HG03439 (cell line): ENCODE results near the gene HBE1.
"Not testable (repeated sequence)": the region's sequence is repeated elsewhere in the genome, so short reads cannot be mapped to it uniquely, and the experiment has no call there.

Experiments
- ATAC-seq: cut with Tn5 transposase; IDR thresholded peaks from one replicate; pipeline ENCODE4 v1.9.1; 2021; ENCODE audit warnings: mild to moderate bottlenecking, moderate library complexity; ENCODE audit not compliant: unreplicated experiment

HBE1 gene

DNA sequence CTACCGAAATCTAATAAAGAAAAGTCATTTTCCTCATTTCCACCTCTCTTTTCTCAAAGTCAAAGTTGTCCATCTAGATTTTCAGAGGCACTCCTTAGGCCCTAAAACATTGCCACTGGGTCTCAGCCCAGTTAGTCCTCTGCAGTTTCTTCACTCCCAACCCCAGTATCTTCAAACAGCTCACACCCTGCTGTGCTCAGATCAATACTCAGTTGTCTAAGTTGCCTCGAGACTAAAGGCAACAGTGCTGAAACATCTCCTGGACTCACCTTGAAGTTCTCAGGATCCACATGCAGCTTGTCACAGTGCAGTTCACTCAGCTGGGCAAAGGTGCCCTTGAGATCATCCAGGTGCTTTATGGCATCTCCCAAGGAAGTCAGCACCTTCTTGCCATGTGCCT, 15.7 kb downstream of the HBE1 start:
- not testable (repeated sequence) for ATAC-seq

DNA sequence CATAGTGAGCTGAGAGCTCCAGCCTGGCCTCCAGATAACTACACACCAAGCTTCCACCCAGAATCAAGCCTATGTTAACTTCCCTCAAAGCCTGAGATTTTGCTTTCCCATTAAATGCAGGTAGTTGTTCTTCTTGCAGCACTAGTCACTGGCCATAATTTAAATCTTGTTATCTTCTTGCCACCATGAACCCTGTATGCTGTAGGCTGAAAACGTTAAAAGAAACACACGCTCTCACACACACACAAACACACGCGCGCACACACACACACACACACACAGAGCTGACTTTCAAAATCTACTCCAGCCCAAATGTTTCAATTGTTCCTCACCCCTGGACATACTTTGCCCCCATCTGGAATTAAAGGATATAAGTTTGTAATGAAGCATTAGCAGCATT, 16.3 kb downstream of the HBE1 start:
- ATAC-seq: not testable (repeated sequence)

- ATAC-seq: no peak
Observed at GRCh38 chr11:5252919-5253265, 16.9 kb downstream of the HBE1 start.

- ATAC-seq: no peak
Observed at GRCh38 chr11:5252192-5252918, 17.4 kb downstream of the HBE1 start.

DNA sequence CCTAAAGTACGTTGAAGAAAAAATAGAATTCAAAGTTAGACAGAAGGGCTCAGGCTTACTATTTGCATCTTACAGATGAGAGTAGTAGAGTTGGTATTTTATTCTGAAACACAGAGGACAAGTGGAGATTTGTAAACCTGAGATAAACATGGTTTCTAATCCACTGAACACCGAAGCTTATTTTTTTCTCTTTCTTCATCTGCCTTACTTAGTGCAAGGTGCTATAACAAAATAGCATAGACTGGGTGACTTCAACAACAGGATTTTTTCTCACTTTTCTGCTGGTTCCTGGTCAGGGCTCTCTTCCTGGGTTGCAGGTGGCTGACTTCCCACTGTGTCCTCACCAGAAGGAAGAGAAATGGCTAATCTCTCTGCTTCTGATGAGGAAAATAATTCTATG, 18.0 kb downstream of the HBE1 start:
- no peak for ATAC-seq

DNA sequence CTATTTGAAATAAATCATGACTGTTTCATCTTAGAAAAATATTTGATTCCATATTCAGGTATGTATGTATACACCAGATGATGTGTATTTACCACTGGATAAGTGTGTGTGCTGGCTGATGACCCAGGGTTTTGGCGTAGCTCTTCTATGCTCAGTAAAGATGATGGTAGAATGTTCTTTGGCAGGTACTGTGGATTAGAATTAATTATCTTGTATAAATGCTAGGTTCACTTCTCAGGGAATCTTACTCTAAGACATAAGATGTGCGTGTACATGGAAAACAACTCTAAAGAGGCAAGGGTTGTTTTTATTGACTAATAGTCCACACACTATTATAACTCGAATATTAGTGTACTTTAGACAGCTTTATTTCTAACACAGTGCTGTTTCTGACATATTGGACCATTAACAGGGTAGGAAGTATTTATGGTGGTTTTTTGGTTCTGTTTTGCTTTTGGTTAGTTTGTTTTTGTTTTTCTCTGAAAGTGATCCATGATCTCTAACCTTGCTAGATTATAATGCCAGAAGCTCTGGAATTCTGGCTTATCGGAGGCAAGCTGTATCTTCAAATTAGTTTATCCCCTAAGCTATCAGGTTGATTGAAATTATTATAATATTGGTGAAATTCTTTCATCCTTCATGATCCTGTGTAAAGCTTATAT, 19.1 kb downstream of the HBE1 start:
- no peak for ATAC-seq

- ATAC-seq: not testable (repeated sequence)
Observed at GRCh38 chr11:5249807-5250396, 19.8 kb downstream of the HBE1 start, which contains the start of gene HBG1. TSS of gene HBG1 (minus strand) at chr11:5249857. CDS start at chr11:5249804, 53 bp downstream.

DNA sequence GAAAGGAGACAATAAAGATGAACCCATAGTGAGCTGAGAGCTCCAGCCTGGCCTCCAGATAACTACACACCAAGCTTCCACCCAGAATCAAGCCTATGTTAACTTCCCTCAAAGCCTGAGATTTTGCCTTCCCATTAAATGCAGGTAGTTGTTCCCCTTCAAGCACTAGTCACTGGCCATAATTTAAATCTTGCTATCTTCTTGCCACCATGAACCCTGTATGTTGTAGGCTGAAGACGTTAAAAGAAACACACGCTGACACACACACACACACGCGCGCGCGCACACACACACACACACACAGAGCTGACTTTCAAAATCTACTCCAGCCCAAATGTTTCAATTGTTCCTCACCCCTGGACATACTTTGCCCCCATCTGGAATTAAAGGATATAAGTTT, 21.2 kb downstream of the HBE1 start:
- not testable (repeated sequence) for ATAC-seq

DNA sequence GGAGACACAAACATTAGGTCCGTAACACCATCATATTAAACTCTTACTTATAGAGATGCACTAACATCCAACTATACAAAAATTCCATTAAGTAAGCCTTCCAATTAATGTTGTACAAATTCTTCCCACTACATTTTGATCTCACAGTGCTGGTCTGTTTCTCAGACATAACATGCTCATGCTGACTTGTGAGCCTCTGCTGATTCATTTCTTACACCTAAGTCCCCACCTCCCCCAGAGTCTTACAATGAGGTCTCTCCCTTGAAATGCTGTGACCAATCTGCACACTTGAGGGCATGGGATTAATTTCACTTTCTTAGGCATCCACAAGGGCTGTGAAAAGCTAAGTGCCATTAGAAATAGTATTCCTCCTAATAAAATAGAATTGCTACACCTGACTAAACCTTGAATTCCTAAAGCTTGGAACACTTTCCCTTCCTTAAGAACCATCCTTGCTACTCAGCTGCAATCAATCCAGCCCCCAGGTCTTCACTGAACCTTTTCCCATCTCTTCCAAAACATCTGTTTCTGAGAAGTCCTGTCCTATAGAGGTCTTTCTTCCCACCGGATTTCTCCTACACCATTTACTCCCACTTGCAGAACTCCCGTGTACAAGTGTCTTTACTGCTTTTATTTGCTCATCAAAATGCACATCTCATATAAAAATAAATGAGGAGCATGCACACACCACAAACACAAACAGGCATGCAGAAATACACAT, 22.1 kb downstream of the HBE1 start:
- ATAC-seq: no peak

- no peak for ATAC-seq
Observed at GRCh38 chr11:5246772-5247471, 22.8 kb downstream of the HBE1 start.

DNA sequence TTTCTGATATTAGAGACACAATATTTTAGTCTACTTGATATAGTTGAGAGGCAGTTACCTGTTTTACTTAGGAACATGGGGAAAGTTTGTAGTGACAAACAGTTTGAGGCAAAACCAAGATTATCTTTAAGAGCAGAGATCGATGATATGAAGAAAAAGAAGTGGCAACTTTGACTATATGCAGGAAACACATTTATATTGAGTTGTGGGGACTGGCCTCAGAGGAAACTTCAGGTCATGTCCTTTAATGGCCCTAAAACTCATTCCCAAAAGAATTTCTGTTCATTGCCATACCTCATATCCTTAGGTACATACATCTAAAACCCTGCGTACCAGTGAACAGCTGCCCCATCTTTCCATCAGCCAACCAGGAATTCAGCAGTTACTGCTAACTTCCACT, 24.6 kb downstream of the HBE1 start:
- no peak for ATAC-seq

DNA sequence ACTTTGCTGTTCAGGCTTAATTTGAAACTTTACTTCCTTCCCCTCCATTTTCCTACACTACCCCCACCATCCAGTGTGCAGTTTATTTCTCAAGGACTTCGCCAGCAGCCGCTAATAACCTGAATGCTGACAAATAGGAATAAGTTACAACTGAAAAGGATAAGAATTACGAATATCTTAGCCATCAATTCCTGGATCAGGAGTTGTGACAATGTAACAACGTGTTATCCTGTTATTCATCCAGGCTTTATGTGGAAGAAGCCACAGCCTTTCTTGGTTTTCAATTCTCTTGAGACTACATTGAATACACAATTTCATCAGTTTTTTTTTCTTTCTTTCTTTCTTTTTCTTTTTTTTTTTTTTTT, 25.9 kb downstream of the HBE1 start:
- no peak for ATAC-seq

GRCh38 chr11:5242933-5243815, 26.6 kb downstream of the HBE1 start:
- ATAC-seq: no peak

DNA sequence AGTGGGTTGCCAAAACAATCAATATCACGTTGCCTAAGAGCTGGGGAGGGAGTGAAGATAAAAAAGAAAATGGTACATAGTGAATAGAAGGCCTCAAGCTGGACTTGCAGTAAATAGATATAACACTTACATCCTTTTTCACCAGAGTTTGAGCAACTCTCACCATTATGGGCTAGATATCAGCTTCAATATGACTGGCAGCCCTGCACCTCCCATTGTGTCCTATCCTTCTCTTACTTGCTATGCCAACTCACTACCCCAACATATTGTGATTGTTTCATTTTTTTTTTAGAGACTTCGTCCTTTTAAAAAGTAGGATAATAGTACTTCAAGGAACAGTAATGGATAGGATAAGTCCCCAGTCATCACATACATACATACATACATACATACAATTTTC, 27.5 kb downstream of the HBE1 start:
- ATAC-seq: no peak

DNA sequence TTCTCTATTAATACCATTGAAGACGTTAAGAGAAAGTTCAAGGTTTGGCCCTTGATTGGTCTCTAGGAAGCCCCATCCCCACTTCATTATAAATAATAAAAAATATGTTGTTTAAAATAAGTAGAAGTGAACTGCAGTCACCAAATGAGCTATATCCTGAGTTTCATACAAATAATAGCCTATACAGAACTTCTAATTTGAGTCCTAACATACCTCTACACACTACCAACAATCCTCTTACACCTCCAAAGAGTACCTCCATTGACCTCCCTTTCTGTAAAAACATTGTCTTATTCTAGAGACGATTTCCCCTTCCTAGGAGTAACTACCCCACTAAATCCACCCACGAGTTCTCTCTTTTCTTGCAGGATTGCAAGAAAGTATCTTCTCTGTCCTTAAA, 28.3 kb downstream of the HBE1 start:
- ATAC-seq: no peak

DNA sequence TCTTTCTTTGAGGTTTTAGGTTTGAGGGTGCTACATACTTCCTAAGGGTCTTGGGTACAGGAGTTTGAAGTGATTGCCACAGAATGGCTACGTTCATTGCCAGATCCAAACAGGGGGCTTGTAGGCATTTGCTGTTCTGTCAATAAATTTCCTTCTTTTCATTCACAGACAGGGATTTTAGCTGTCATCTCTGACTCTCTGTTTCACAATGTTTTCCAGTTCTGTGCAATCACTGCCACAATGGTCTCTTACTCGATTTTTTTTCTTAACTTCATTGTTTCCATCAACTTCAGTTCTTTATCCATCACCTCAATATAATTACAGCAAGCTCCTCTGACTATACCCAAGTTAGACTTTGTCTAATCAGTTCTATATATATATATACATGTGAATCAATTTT, 29.3 kb downstream of the HBE1 start:
- no peak for ATAC-seq

DNA sequence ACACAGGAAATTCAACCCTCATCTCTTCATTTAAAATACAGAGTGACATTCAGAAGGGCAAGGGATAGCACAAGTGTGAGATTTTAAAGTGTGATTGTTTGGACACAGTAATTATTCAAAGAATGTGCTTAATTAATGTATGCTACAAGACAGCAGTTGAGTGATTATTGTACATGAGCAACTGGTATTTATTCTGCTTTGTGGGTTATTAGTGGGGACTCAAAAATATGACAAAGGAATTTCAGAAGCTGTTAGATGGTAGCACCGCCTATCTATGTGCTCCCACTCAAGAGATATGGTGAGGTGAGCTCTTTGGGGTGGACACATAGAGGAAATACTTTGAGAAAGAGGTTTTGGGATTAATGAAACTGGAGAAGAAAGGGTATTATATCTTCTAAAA, 29.7 kb downstream of the HBE1 start:
- no peak for ATAC-seq

- ATAC-seq: no peak
Observed at GRCh38 chr11:5239046-5239445, 30.7 kb downstream of the HBE1 start.

GRCh38 chr11:5238486-5238885, 31.3 kb downstream of the HBE1 start:
- no peak for ATAC-seq

- no peak for ATAC-seq
Observed at GRCh38 chr11:5237420-5237819, 32.3 kb downstream of the HBE1 start.
